GM12872 (cell line): Measurements from ENCODE around the gene CLCN2.
A peak's percentile ranks its signal among the peaks of the same experiment; 100 is the strongest.

ENCODE experiments used
- TF ChIP-seq, protein P1 (sequence below): IDR thresholded peaks from 3 replicates; pipeline ENCODE4 v1.5.1; 2011; ENCODE audit warnings: low read depth, mild to moderate bottlenecking, low read length, moderate library complexity; ENCODE audit not compliant: insufficient read depth

The CLCN2 gene

DNA sequence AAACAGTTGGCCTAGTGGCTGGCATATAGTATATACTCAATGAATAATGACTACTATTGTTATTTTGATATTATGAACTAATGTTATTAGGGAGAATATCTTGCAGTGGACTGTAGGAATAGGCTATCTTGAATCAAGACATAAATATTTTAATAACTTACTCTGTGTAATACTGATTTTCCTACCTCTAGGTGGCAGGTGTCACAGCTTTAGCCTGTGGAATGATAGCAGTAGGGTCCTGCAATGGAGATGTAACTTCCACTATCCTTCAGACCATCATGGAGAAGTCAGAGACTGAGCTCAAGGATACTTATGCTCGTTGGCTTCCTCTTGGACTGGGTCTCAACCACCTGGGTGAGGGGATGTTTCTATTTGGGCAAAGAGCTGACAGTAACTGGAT lies 55.8 kb downstream of the CLCN2 start:
- TF ChIP-seq, protein P1, sequence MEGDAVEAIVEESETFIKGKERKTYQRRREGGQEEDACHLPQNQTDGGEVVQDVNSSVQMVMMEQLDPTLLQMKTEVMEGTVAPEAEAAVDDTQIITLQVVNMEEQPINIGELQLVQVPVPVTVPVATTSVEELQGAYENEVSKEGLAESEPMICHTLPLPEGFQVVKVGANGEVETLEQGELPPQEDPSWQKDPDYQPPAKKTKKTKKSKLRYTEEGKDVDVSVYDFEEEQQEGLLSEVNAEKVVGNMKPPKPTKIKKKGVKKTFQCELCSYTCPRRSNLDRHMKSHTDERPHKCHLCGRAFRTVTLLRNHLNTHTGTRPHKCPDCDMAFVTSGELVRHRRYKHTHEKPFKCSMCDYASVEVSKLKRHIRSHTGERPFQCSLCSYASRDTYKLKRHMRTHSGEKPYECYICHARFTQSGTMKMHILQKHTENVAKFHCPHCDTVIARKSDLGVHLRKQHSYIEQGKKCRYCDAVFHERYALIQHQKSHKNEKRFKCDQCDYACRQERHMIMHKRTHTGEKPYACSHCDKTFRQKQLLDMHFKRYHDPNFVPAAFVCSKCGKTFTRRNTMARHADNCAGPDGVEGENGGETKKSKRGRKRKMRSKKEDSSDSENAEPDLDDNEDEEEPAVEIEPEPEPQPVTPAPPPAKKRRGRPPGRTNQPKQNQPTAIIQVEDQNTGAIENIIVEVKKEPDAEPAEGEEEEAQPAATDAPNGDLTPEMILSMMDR: peak; percentile 26; the same call in 1 of the 3 replicates

DNA sequence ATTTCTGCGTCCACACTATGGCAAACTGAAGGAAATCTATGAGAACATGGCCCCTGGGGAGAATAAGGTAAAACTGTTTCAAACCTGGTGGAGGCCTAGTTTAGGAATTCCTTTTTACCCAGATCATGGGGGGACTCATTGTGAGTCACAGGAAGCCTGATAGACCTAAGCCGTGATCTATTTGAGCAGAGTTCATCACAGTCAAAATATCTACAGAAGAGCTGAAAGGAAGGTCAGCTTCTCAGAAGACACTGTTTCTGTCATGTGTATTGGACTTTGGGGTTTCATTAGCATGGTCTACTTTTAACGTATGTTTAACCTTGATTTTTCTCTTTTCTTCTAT lies 61.1 kb downstream of the CLCN2 start:
- TF ChIP-seq, protein P1: no peak

DNA sequence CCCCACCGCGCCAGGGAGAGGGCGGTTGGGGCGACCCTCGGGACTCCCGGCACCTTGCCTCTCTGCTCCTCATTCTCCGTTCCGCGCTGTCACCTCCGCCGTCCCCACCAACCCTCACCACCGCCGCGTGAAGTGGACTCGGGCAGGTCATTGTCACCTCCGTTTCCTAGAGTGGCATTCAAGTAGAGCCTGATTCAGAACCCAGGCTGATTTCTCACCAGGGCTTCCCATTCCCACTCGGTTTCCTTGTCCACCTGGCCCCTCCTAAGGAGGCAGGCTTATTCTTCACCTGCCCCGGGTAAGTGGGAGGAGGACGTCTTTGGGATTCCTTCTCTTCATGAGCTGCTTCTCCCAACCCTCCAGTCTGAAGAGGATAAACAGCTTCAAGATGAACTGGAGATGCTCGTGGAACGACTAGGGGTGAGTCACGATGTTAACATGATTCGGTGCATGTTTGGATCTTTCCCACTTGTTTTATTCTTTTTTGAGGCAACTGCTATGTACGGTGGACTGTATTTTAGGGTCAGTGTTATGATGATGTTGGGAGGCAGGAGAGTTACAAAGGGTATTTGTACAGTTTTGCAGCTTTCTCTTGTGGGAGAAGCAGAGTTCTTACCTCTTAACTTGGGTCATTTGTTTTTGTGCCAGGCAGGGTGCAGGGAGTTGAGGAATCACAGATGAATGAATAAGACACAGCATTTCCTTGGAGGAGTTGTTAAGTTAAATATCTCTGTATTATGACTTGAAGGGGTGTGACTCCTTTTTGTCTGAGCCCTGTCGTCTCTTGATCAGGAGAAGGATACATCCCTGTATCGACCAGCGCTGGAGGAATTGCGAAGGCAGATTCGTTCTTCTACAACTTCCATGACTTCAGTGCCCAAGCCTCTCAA lies 61.7 kb downstream of the CLCN2 start:
- TF ChIP-seq, protein P1: no peak

DNA sequence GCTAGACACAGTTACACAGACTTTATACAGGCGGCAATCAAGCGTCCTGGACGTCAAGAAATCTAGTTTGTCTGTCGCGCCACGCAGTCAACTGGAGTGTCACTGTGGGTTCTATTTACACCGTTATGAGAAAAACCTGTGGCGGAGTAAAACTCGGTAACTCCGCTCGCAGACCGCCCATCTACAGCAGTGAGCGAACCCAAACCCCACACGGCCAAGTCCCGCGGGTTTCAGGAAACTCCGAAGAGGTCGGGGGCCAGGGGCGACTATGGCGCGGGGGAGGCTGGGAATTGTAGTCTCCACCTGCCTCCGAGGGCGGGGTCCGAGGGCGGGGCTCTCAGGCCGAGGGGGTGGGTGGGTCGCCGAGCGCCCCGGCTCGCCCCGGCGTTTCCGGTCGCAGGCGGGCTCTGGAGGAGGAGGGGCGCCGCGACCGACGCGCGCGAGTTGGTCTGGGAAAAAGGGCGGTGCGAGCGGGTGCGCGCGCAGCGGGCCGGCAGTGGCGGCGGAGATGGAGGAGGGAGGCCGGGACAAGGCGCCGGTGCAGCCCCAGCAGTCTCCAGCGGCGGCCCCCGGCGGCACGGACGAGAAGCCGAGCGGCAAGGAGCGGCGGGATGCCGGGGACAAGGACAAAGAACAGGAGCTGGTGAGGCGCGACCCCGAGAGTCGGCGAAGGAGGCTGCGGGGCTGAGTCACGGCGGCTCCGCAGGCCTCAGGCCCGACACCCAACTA lies 62.5 kb downstream of the CLCN2 start, which contains the start of gene PSMD2:
Gene PSMD2 (plus strand): TSS at position 483 of the 729 bp plus-strand sequence. CDS start 26 bp downstream, at position 509.
- TF ChIP-seq, protein P1: no peak

DNA sequence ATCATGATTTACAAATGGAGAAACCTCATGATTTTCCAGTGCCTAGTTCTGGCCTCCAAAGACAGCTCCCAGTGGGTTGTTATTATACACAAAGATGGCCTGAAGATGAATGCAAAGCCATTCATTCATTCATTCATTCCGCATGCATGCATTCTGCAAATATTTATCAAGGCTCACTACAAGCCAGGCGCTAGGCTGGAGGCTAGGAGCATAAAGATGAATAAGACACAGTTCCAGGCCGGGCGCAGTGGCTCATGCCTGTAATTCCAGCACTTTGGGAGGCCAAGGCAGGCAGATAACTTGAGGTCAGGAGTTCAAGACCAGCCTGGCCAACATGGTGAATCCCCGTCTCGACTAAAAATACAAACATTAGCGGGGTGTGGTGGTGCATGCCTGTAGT lies 64.8 kb downstream of the CLCN2 start:
- TF ChIP-seq, protein P1: no peak
